Parathyroid adenoma (tissue), 2 donors: Measurements from ENCODE around the gene CHMP4B.

Experiments used
- H2AFZ ChIP-seq: fragments of 300-600 bp; sonication (generic); one replicate; pipeline ENCODE4 v1.7.0; 2017; ENCODE audit warnings: antibody characterized with exemption, mild to moderate bottlenecking
- H3K27ac ChIP-seq: fragments of 300-600 bp; sonication (generic); one replicate; pipeline ENCODE4 v1.7.0; 2017
- H3K27me3 ChIP-seq: fragments of 300-600 bp; sonication (generic); one replicate; pipeline ENCODE4 v1.7.0; 2017; ENCODE audit warnings: low read length; ENCODE audit not compliant: control insufficient read depth, insufficient read depth
- H3K36me3 ChIP-seq: fragments of 300-600 bp; sonication (generic); one replicate; pipeline ENCODE4 v1.7.0; 2017; ENCODE audit warnings: low read length; ENCODE audit not compliant: control insufficient read depth, insufficient read depth
- H3K4me1 ChIP-seq: fragments of 300-600 bp; sonication (generic); one replicate; pipeline ENCODE4 v1.7.0; 2017; ENCODE audit warnings: control low read depth
- H3K4me2 ChIP-seq: fragments of 300-600 bp; sonication (generic); one replicate; pipeline ENCODE4 v1.7.0; 2017; ENCODE audit warnings: low read length
- H3K4me3 ChIP-seq: fragments of 300-600 bp; sonication (generic); one replicate; pipeline ENCODE4 v1.7.0; 2017; ENCODE audit warnings: low read depth, low read length
- H3K79me2 ChIP-seq: fragments of 300-600 bp; sonication (generic); one replicate; pipeline ENCODE4 v1.7.0; 2017; ENCODE audit warnings: control low read depth
- H3K9ac ChIP-seq: fragments of 300-600 bp; sonication (generic); one replicate; pipeline ENCODE4 v1.7.0; 2017; ENCODE audit warnings: mild to moderate bottlenecking
- H3K9me3 ChIP-seq: fragments of 300-600 bp; sonication (generic); one replicate; pipeline ENCODE4 v1.7.0; 2017; ENCODE audit warnings: low read length; ENCODE audit not compliant: control insufficient read depth
- TF ChIP-seq, protein P1 (sequence below): fragments of 300-600 bp; sonication (generic); IDR thresholded peaks from one replicate; pipeline ENCODE4 v1.7.0; 2017; ENCODE audit warnings: antibody characterized with exemption, mild to moderate bottlenecking
- donor health status: primary hyperparathyroidism.

CHMP4B gene

DNA sequence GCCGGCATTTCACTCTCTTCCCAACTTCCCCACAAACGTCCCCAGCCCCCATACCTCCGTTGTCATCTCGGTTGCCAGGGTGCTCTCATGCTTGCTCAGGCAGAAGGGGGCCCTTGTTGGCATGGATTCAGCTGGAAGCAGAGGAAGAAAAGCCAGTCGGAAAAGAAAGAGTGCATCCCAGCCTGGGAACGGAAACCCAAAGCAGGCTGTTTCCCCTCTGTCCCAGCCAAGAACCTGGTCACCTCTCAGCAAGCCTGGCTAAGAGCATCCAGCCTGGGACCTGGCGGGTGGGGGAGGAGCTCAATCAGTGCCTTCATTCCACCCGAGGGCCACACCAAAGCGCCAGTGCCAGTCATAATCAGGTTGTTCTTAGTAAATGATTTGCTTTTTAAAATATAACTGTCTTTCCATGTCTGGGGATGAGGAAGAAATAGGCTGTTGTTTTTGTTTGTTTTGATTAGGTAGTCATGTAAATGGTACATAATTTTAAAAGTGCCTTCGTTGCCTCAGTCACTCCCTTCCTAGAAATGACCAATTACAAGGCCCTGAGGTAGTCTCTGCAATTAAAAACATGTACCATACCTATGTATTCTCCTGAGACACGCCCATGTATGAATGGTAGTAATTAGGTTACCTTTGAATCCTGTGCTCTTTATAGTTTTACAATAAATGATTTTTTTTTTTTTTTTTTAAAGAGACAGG lies 21.1 kb downstream of the CHMP4B start:
- Histone ChIP-seq H3K79me2 (peaks cover 63% of the 10 kb centered on the region), H3K9ac (no peak overlapping the region), H3K27me3 (no peaks in the 10 kb centered on the region), H3K27ac (no peak overlapping the region), H3K4me1 (peaks cover 26% of the 10 kb centered on the region), H3K4me2 (no peak overlapping the region), H3K36me3 (no peaks in the 10 kb centered on the region), H3K4me3 (no peak overlapping the region), H3K9me3 (no peaks in the 10 kb centered on the region), H2AFZ (no peak overlapping the region)
- TF ChIP-seq, protein P1, sequence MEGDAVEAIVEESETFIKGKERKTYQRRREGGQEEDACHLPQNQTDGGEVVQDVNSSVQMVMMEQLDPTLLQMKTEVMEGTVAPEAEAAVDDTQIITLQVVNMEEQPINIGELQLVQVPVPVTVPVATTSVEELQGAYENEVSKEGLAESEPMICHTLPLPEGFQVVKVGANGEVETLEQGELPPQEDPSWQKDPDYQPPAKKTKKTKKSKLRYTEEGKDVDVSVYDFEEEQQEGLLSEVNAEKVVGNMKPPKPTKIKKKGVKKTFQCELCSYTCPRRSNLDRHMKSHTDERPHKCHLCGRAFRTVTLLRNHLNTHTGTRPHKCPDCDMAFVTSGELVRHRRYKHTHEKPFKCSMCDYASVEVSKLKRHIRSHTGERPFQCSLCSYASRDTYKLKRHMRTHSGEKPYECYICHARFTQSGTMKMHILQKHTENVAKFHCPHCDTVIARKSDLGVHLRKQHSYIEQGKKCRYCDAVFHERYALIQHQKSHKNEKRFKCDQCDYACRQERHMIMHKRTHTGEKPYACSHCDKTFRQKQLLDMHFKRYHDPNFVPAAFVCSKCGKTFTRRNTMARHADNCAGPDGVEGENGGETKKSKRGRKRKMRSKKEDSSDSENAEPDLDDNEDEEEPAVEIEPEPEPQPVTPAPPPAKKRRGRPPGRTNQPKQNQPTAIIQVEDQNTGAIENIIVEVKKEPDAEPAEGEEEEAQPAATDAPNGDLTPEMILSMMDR = no peak

GRCh38 chr20:33833333-33833732 lies 22.2 kb downstream of the CHMP4B start:
- no peaks in the 10 kb centered on the region for H3K36me3 ChIP-seq
- H3K4me1 ChIP-seq = peaks cover 29% of the 10 kb centered on the region
- peaks cover 59% of the 10 kb centered on the region for H3K79me2 ChIP-seq
- H3K4me2 ChIP-seq = no peak overlapping the region
- TF ChIP-seq, protein P1 = no peak
- no peak overlapping the region for H2AFZ ChIP-seq
- H3K4me3 ChIP-seq = no peak overlapping the region
- H3K9ac ChIP-seq = no peak overlapping the region
- H3K27ac ChIP-seq = no peak overlapping the region
- H3K27me3 ChIP-seq = no peaks in the 10 kb centered on the region
- no peaks in the 10 kb centered on the region for H3K9me3 ChIP-seq

GRCh38 chr20:33835615-33836172 lies 24.5 kb downstream of the CHMP4B start:
- no peak overlapping the region for H3K9ac ChIP-seq
- H3K36me3 ChIP-seq = no peaks in the 10 kb centered on the region
- H2AFZ ChIP-seq = no peak overlapping the region
- H3K4me1 ChIP-seq = peaks cover 22% of the 10 kb centered on the region
- no peaks in the 10 kb centered on the region for H3K9me3 ChIP-seq
- no peaks in the 10 kb centered on the region for H3K27me3 ChIP-seq
- TF ChIP-seq, protein P1 = no peak
- peaks cover 70% of the 10 kb centered on the region for H3K79me2 ChIP-seq
- no peak overlapping the region for H3K27ac ChIP-seq
- no peak overlapping the region for H3K4me2 ChIP-seq
- no peak overlapping the region for H3K4me3 ChIP-seq

- no peak overlapping the region for H3K27ac ChIP-seq
- no peak overlapping the region for H3K4me3 ChIP-seq
- H3K79me2 ChIP-seq = peaks cover 70% of the 10 kb centered on the region
- H3K4me1 ChIP-seq = peaks cover 27% of the 10 kb centered on the region
- no peak overlapping the region for H2AFZ ChIP-seq
- H3K9ac ChIP-seq = no peak overlapping the region
- TF ChIP-seq, protein P1 = no peak
- no peaks in the 10 kb centered on the region for H3K27me3 ChIP-seq
- no peak overlapping the region for H3K4me2 ChIP-seq
- no peaks in the 10 kb centered on the region for H3K9me3 ChIP-seq
- H3K36me3 ChIP-seq = no peaks in the 10 kb centered on the region
These were observed 25.1 kb downstream of the CHMP4B start for GRCh38 chr20:33836277-33836676.
